GM12892 (cell line): Measurements from ENCODE around the gene NAA80.

Experiments used
- POLR2A ChIP-seq: IDR thresholded peaks from 2 replicates; pipeline ENCODE4 v1.6.1; 2011; ENCODE audit warnings: low read depth, low read length, control low read depth
- POLR2AphosphoS5 ChIP-seq: IDR thresholded peaks from 2 replicates; pipeline ENCODE4 v1.6.1; 2011; ENCODE audit warnings: low read depth, low read length, control low read depth

DNA sequence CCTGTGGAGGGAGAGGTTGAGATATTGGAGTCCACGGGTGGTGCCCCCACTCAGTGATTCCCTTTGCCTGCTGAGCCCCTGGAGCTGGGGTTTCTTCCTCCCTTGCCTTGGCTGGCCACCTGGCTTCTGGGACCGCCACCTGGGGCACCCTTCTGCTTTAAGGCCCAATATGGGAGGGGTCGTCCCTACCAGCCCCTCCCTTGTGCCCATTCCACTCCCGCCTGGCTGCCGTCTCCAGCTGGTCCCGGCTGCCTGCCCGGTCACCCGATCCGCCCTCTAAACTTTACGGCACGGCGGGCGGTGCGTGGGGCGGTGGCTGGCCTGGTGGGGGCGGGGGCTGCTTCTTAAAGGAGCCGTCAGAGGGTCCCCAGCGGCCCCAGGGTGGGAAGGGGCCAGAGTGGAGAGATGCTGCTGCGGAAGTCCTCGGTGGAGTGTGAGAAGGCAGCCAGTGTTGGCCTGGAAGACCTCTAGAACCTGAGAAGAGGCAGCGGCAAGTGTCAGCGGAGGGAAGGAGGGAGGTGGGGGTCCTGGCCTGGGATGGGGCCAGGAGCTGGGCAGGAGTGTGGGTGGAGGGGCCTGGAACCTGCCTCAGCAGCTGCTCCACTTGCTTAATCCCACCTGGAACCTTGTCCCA lies 31.8 kb downstream of the NAA80 start:
- TF ChIP-seq POLR2A = no peak
- no peak for TF ChIP-seq POLR2AphosphoS5
